ENCODE results near the gene KCNC2. TPM values are rescaled to one million over a fixed set of nuclear protein-coding genes. Genes with fewer than 3 reads are reported as not detected.

The KCNC2 gene
- total RNA-seq, 2 donors from 2014 or later, result not detected

- H3K27me3 ChIP-seq (ENCODE audit: control insufficient read depth, insufficient read depth, low read length, poor library complexity, severe bottlenecking), result no peaks in the 10 kb centered on the region
- no peak overlapping the region for H3K27ac ChIP-seq (ENCODE audit: low read depth, low read length)
- no peaks in the 10 kb centered on the region for H3K9me3 ChIP-seq (ENCODE audit: control insufficient read depth, low read length)
- no peaks in the 10 kb centered on the region for H3K36me3 Mint-ChIP-seq (ENCODE audit: low read depth)
- H3K27me3 Mint-ChIP-seq (ENCODE audit: insufficient read depth), result no peaks in the 10 kb centered on the region
- no peak overlapping the region for H3K9ac ChIP-seq (ENCODE audit: extremely low read depth, low read length, poor library complexity, severe bottlenecking)
- DNase-seq, result no peak
- H3K27ac Mint-ChIP-seq, result no peak overlapping the region
- TF ChIP-seq CTCF (conservative IDR thresholded peaks at IDR 0.05), result no peak
- H3K4me1 Mint-ChIP-seq, result no peaks in the 10 kb centered on the region
- no peaks in the 10 kb centered on the region for H3K4me1 ChIP-seq (ENCODE audit: control insufficient read depth, insufficient read depth, low read length)
- no peaks in the 10 kb centered on the region for H3K9me3 Mint-ChIP-seq
- no peak overlapping the region for H3K4me3 ChIP-seq (ENCODE audit: low read length)
- no peaks in the 10 kb centered on the region for H3K36me3 ChIP-seq (ENCODE audit: control insufficient read depth, insufficient read depth, low read length)
- WGBS, 2 experiments (ENCODE audit: insufficient coverage in 1 of 2, insufficient read length in 1 of 2), result 89% methylated on average over 3 of the region's 4 CpGs; no CpG with 5 or more reads in 1 of the 2 experiments
- H3K4me3 Mint-ChIP-seq, result no peak overlapping the region
These were observed 129.1 kb downstream of the KCNC2 start for GRCh38 chr12:75080582-75080981.

- H3K9ac ChIP-seq (ENCODE audit: extremely low read depth, low read length, poor library complexity, severe bottlenecking), result no peak overlapping the region
- no peak overlapping the region for H3K27ac ChIP-seq (ENCODE audit: low read depth, low read length)
- H3K4me3 ChIP-seq (ENCODE audit: low read length), result no peak overlapping the region
- Mint-ChIP-seq H3K4me1 (no peaks in the 10 kb centered on the region), H3K27me3 (ENCODE audit: insufficient read depth) (no peaks in the 10 kb centered on the region), H3K36me3 (ENCODE audit: low read depth) (no peaks in the 10 kb centered on the region), H3K9me3 (no peaks in the 10 kb centered on the region), H3K4me3 (no peak overlapping the region), H3K27ac (no peak overlapping the region)
- WGBS, 2 experiments (ENCODE audit: insufficient coverage in 1 of 2, insufficient read length in 1 of 2), result 83% methylated on average over 2 of the region's 2 CpGs; no CpG with 5 or more reads in 1 of the 2 experiments
- H3K27me3 ChIP-seq (ENCODE audit: control insufficient read depth, insufficient read depth, low read length, poor library complexity, severe bottlenecking), result no peaks in the 10 kb centered on the region
- DNase-seq, result no peak
- H3K36me3 ChIP-seq (ENCODE audit: control insufficient read depth, insufficient read depth, low read length), result no peaks in the 10 kb centered on the region
- H3K9me3 ChIP-seq (ENCODE audit: control insufficient read depth, low read length), result no peaks in the 10 kb centered on the region
- TF ChIP-seq CTCF (conservative IDR thresholded peaks at IDR 0.05), result no peak
- H3K4me1 ChIP-seq (ENCODE audit: control insufficient read depth, insufficient read depth, low read length), result no peaks in the 10 kb centered on the region
These were observed 144.2 kb downstream of the KCNC2 start for GRCh38 chr12:75065482-75065881.

GRCh38 chr12:75062691-75063090, 146.9 kb downstream of the KCNC2 start:
- H3K9ac ChIP-seq (ENCODE audit: extremely low read depth, low read length, poor library complexity, severe bottlenecking), result no peak overlapping the region
- no peaks in the 10 kb centered on the region for H3K27me3 ChIP-seq (ENCODE audit: control insufficient read depth, insufficient read depth, low read length, poor library complexity, severe bottlenecking)
- H3K36me3 Mint-ChIP-seq (ENCODE audit: low read depth), result no peaks in the 10 kb centered on the region

More at GRCh38 chr12:75062691-75063090, 146.9 kb downstream of the KCNC2 start:
- H3K36me3 ChIP-seq (ENCODE audit: control insufficient read depth, insufficient read depth, low read length), result no peaks in the 10 kb centered on the region
- H3K9me3 Mint-ChIP-seq, result no peaks in the 10 kb centered on the region
- no peaks in the 10 kb centered on the region for H3K9me3 ChIP-seq (ENCODE audit: control insufficient read depth, low read length)
- H3K27ac ChIP-seq (ENCODE audit: low read depth, low read length), result no peak overlapping the region
- H3K4me1 ChIP-seq (ENCODE audit: control insufficient read depth, insufficient read depth, low read length), result peaks cover 5% of the 10 kb centered on the region
- H3K4me3 Mint-ChIP-seq, result no peak overlapping the region
- H3K4me1 Mint-ChIP-seq, result peaks cover 8% of the 10 kb centered on the region
- no peak for TF ChIP-seq CTCF (conservative IDR thresholded peaks at IDR 0.05)
- H3K27ac Mint-ChIP-seq, result no peak overlapping the region
- H3K27me3 Mint-ChIP-seq (ENCODE audit: insufficient read depth), result no peaks in the 10 kb centered on the region
- no peak overlapping the region for H3K4me3 ChIP-seq (ENCODE audit: low read length)
- no peak for DNase-seq
- 82% methylated on average over 1 of the region's 2 CpGs; no CpG with 5 or more reads in 1 of the 2 experiments for WGBS, 2 experiments (ENCODE audit: insufficient coverage in 1 of 2, insufficient read length in 1 of 2)
